IPS-NIHi11 (cell line): ENCODE results near the gene TACR2.
A peak's percentile ranks its signal among the peaks of the same experiment; 100 is the strongest.
"Not testable (repeated sequence)": the region's sequence is repeated elsewhere in the genome, so short reads cannot be mapped to it uniquely, and the experiment has no call there.

ENCODE experiments used
- DNase-seq: peaks from one replicate; pipeline ENCODE4 v3.0.0; 2012; ENCODE audit warnings: mixed read lengths, low spot score

TACR2 gene

GRCh38 chr10:69450395-69450794, 33.7 kb upstream of the TACR2 start:
- not testable (repeated sequence) for DNase-seq

- DNase-seq, result peak; percentile 70
Observed at GRCh38 chr10:69449841-69450240, 33.1 kb upstream of the TACR2 start.

- no peak for DNase-seq
Observed at GRCh38 chr10:69446650-69447151, 30.0 kb upstream of the TACR2 start.

- no peak for DNase-seq
Observed at GRCh38 chr10:69446229-69446628, 29.5 kb upstream of the TACR2 start.

DNA sequence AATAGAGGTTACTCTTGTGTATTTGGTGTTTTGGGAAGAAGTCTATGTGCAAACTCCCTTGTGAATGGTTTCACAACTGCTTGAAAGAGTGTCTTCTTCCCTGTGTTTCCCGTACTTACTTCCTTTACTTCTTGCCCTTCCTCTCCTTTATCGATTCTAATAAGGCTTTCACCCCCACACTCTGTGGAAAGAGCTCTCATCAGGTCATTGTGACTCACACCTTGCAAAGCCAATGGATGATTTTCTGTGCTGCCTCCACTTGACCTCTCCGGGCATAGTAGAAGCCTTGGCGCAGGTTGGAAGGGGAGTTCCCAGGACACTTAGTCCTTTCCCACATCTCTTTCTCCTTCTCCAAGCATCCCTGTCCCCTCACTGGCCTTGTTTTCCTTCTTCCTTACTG, 28.3 kb upstream of the TACR2 start:
- no peak for DNase-seq

DNA sequence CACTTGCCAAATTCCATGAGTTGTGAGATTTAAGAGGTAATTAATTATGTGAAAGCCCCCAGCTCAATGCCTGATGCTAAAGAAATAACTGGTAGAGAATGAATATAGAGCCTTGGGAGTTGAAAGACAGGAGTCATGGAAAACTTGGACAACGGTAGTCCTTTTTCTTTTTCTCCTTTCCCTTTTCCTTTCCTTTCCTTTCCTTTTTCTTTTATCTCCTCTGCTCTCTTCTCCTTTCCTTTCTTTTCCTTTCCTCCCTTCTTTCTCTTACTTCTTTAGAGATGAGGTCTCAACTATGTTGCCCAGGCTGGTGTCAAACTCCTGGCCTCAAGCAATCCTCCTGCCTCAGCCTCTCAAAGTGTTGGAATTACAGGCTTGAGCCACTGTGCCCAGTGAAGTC, 26.6 kb upstream of the TACR2 start:
- no peak for DNase-seq

DNA sequence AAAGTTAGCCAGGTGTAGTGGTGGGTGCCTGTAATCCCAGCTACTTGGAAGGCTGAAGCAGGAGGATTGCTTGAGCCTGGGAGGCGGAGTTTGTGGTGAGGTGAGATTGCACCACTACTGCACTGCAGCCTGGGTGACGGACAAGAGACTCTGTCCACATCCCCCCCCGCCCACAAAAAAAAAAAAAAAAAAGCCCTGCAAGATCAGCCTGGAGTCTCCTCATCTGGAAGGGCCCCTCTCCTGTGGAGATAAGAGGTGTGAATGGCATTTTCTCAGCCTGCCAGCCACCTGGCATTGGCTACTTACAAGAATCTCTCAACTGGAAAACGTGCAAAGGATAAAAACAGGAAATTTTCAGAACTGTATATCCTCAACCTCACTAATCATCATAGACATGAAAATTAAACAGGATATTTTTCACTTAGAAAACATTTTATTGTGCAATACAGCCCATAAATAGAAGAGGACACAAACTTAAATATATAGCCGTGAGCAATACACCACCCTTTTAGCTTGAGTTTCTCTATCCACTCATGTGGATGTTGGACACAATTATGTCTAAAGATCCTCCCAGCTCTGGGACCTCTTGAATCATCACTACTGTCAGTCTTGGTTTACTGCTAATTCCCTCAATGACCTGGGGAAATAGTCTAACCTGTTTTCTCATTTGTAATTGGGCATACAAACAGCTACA, 23.2 kb upstream of the TACR2 start:
- DNase-seq, result no peak

- no peak for DNase-seq
Observed at GRCh38 chr10:69439350-69439739, 22.6 kb upstream of the TACR2 start.

GRCh38 chr10:69438536-69439349, 22.0 kb upstream of the TACR2 start:
- no peak for DNase-seq

GRCh38 chr10:69437321-69438259, 20.9 kb upstream of the TACR2 start:
- DNase-seq, result no peak

GRCh38 chr10:69435966-69436520, 19.3 kb upstream of the TACR2 start:
- DNase-seq, result no peak

- DNase-seq, result no peak
Observed at GRCh38 chr10:69434926-69435325, 18.2 kb upstream of the TACR2 start.

GRCh38 chr10:69434169-69434568, 17.5 kb upstream of the TACR2 start:
- DNase-seq, result no peak

- no peak for DNase-seq
Observed at GRCh38 chr10:69428165-69428564, 11.4 kb upstream of the TACR2 start.

DNA sequence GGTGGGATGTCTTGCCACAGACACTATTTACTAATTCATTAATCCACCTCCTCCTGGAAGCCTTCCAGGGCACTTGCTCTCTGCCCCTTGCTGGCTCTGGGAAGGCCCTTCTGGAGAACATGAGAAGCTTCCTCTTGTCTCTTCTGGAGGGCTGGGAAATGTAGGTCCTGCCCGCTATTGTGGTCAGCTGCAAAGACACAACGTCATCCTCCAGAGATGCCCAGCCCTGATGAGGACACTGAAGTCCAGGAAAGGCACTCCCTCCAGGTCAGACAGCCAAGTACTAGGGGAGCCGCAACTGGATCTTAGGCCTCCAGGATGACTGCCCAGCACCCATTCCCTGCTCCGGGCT, 9.6 kb upstream of the TACR2 start:
- no peak for DNase-seq

DNA sequence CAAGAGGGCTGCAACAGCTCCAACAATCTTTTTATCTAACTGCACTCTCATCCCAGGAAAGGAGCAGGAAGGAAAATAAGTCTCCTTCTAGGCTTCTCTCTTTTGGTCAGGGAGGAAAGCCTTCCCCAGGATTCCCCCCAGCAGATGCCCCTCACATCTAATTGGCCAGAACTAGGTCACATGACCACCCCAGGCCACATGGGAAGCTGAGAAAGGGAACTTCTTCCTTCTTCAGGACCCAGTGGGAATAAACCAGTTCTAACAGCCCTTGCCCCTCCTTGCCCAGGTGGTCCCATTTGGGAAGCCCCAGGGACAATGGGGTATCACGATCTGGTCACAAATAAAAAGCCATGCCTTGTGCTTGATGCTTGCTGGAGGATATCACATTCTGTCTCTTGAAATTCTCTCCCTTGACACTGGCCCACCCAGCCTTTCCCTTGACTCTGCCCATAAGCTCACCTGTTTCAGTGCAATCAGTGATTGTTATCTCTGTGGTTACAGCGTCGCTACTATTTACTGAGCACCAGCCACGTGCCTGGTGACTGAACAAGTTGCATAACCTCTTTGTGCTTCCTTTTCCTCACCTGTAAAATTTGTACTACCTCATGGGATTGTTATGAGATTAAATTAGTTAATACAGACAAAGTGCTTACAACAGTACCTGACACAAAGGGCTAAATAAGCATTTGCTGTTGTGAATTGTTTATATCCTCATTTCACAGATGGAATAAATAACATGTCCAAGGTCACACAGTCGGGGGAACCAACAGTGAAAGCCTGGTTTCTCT, 9.0 kb upstream of the TACR2 start:
- no peak for DNase-seq

DNA sequence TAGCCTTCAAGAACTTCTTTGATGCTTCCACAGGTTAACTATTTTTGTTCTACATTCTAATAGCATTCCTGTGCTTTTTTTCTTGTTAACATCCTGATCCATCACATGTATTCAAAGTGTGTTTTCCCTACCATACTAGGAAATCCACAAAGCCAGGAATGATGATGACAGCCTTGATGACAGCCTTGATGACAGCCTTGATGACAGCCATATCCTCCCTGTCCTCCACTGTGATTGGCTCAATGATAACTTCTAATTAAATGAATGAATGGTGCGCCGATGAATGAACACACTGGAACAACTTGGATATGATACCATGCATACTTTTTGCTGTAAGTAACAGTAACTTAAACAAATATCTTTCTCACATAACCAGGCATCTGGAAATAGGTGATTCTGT, 8.3 kb upstream of the TACR2 start:
- no peak for DNase-seq

DNA sequence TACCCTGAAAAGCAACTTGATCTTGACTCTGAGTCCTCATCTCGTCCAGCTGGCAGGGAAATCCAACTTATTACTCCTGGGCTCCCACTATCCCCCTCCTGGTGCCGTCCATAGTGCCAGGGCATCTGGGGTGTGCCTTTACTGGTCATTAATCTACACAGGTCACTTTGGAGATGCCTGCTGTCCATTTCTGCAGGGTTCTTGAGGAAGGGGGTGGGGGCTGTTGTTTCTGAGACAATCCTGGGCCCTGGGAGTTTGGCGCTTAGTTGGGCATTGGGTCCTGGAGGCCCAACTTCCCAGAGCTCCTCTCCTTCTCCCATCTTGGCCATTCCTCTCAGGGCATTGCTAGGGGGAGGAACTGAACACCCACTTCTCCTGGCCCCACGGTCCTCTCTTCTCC, 6.0 kb upstream of the TACR2 start:
- DNase-seq, result no peak

DNA sequence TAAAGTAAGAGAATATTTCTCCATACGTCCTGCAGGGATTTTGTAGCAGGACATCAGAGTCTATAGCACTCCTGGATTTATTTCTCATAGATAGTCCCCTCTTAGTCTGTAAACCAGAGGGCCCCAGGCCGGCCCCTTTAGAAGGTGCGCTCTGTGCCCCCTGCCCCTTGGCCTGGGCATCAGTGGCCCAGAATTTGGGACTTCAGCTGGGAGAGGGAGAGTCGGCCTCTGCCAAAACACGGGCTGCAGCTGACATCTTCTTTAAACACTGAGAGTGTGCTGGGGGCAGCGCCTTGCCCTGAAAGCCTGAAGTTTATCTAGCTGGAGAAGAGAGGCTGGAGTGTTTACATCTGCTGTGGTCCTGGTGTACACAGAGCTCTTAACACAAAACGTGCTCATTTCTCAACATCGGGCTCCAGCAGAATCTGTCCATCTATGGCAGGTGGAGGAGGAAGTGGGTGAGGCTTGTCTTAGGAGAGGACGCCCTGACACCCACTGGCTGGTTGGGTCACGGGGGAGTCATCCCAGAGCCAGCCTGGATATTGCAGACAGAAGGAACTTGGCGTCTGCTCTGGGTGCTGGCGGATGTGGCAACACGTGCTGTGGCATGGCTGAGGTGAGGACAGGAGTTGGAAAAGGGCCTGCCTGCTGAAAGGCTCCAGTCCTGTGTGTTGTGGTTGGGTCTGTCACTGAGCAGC, 5.0 kb upstream of the TACR2 start:
- no peak for DNase-seq

DNA sequence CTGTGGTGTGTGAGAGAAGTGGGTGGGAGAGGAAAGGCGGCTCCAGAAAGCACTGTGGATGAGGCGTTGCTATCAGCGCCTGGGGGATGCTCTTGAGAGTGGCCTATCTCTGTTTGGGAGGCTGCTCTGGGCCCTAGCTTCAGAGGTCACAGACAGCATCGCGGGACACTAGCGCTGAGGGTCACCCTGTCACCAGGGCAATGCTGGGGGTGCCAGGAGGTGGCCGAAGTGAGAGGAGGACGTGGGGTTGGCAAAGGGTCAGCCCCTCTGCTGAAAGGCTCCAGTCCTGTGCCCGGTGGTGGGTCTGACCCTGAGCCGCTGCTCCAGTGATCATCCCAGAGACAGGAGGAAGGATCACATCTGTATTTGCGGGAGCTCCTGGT, 3.0 kb upstream of the TACR2 start:
- DNase-seq, result no peak
